Activated T-cell treated with anti-CD3 and anti-CD28 coated beads for 4 hours (primary cell): ENCODE data around the gene LSS.
"Not testable (repeated sequence)": the region's sequence is repeated elsewhere in the genome, so short reads cannot be mapped to it uniquely, and the experiment has no call there.

Experiments used
- DNase-seq: peaks from one replicate; pipeline ENCODE4 v3.0.0-alpha.2; 2020

The LSS gene

DNA sequence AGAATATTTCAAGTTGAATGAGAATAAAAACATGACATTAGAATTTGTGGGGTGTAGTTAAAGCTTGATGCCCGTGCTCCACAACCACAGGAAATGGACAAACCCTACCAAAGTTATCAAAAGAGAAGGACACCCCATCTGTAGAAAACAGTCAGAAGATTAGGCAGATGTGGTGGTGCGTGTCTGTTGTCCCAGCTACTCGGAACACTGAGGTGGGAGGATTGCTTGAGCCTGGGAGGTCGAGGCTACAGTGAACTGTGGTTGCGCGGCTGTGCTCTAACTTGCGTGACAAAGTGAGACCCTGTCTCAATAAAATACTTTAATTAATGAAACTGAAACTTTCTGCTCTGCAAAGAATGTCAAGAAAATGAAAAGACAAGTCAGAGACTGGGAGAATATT, 42.9 kb downstream of the LSS start:
- no peak for DNase-seq

DNA sequence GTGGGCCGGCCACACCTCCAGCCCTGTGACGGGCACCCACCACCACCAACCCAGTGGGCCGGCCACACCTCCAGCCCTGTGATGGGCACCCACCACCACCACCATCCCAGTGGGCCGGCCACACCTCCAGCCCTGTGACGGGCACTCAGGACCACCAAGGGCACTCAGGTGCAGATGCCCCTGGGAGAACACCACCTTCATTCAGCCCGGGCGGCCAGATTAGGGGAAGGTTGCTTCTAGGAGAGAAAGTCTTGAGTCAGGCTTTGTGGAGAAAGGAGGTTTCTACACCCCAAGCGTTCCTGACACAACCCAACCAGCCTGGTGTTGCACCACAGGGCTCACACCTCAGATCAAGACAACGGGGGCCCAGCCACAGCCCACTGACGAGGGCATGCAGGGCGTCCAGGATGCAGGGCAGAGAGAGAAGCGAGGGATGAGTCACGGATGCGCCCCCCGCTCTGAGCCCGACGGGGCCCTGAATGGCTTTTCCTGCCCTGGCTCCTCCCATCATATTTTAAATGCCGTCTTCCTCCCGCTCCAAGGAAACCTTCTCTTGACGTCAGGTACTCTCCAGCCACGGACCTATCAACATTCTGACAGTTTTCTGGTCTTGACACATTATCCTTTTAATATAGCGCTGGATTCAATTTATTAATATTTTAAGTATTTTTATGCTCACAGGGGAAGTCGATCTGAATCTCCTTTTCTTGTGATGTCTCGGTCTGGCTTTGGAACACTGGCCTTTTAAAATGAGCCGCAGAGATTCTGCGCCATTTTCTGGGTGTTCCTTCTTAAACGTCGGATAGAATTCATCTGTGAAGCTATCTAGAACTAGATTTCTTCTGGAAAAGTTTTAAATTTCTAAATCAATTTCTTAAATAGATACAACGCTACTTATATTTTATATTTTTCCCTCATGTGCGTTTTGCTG, 43.7 kb downstream of the LSS start:
- peak; percentile 43 for DNase-seq

DNA sequence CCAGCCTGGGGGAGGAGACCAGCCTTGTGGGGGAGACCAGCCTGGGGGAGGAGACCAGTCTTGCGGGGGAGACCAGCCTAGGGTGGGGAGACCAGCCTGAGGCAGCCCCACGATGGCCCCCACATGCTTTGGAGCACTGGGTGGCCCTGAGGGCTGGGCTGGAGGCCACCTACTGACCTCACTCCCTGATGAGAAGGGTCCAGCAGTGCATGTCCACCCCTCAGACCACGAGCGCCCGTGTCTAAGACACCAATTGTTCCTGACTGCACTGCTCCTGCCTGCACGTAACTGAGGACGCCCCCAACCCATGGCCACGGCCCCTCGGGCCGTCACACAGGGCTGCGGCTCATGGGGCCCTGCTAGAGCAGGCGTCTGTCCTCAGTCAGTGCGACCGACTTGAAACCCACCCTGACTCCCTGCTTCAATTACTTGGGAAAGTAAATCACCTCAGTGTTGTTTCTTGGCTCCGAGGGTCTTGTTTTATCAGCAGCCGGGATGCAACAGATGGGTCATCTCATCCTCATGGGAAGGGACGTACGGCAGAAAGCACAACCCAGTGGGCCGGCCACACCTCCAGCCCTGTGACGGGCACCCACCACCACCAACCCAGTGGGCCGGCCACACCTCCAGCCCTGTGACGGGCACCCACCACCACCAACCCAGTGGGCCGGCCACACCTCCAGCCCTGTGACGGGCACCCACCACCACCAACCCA, 44.5 kb downstream of the LSS start, which contains the start of gene SPATC1L:
Gene SPATC1L (minus strand): TSS at position 550 of the 715 bp plus-strand sequence. CDS start 1,643 bp downstream, outside the sequence.
- peak; percentile 26 for DNase-seq

GRCh38 chr21:46183337-46183909, 45.2 kb downstream of the LSS start:
- DNase-seq: not testable (repeated sequence)

DNA sequence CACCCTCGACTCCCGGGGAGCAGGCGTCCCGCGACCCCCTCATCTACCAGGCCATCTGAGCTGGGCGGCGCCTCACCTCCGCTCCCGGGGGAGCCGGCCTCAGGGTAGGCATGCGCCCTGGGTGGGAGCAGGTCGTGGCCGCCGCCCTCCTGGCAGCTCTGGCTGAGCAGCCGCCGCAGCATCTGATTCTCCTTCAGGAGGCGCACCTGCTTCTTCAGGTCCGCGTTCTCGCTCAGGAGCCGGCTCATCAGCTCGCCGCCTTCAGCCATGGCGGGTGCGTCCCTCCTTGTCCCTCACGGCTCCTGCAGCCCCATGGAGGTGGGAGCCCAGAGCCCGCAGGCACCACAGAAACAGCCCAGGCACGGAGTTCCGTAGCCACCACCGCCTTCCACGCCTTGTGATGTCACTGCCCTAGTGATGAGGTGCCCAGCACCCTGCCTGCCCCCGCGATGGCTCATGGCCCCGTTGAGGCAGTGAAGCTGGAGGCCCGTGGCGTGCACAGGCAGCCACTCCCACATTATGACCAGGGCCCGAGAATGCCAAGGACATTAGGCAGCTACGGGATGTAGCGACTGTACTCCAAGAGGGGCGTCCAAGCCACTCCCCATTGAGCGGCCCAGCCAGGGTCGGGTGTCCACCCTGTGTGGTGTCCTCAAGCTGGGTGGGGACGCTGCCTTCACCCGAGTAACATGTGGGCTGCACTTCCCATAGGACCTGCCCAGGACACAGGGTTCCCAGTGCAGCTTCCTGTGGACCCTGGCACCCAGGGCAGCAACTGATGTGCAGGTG, 45.8 kb downstream of the LSS start:
- DNase-seq: no peak

DNA sequence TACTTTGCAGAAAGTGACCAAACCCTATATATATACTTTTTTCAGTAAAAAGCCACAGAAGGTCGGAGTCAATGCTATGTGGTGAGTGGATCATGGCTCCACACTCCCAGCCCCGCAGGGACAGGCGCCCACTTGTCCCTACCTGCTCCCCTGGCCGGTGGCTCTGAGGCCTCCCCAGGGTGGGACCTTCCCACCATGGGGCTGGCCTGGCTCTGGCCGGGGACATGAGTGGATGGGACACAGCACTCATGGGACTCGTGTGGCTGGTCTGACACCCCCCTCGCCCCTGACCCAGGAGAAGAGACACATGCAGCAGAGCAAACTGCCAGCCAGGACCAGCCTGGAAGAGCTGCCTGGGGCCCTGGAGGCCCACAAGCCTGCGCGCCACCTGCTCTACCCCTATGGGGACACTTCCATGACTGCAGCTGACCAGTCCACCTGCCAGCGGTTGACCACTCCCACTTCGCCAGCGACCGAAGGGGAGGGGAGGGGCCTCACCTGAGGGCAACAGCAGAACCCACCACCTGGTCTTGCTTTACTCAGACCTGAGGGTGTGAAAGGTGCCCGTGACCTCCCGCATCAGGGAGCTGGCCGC, 46.5 kb downstream of the LSS start:
- no peak for DNase-seq

DNA sequence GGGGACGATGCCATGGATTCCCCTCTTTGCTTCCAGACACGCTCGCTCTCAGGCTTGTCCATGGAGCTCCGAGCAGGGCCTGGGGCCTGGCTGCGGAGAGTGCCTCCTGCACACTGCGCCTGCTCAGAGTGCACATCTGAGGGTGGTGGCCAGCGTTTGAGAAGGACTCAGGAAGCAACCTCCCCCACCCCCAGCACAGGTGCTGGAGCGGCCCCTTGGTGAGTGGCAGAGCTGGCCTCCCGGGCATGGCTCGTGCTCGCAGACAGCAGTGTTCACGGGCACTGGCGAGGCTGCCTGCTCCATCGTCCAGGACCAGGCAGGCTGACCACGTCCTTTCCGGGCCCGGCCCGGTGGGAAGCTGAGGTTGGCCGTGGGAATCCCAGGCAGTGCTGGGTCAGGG, 47.1 kb downstream of the LSS start:
- no peak for DNase-seq

- no peak for DNase-seq
These were observed 47.7 kb downstream of the LSS start for GRCh38 chr21:46180778-46181391.

- no peak for DNase-seq
These were observed 48.4 kb downstream of the LSS start for GRCh38 chr21:46180079-46180722.

GRCh38 chr21:46179708-46180078, 48.9 kb downstream of the LSS start:
- no peak for DNase-seq

- DNase-seq: no peak
These were observed 49.6 kb downstream of the LSS start for GRCh38 chr21:46178961-46179360.

- DNase-seq: not testable (repeated sequence)
These were observed 52.0 kb downstream of the LSS start for GRCh38 chr21:46176443-46177129.

- no peak for DNase-seq
These were observed 55.0 kb downstream of the LSS start for GRCh38 chr21:46173573-46173972.

DNA sequence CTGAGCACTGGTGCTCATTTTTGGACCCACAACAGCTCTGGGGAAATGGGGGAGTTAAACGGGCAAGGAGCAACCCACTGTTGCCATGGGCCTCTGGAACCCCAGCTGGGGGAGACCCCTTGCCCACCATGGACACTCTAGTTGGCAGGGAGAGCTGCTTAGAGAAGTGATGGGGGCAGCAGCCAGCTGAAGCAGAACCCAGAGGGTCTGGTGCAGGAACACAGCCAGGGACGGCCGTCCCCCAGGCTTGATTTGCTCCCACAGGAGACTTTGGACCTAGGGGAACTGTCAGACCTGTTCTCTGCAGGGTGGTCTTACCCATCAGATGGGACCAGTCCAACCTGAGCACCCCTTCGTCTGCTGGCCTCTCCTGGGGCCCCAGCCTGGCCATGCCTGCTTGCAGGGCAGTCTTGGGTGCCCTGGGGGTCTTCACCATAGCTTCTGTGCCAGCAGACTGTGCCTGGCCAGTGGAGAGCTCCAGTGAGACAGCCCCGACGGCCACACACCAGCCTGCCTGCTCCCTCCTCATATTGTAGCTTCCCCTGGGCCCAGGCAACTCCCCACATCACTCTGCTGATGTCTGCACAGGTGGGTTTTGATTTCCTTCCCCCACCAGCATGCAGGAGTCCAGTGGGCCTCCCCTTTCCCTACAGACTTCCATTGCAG, 55.6 kb downstream of the LSS start:
- DNase-seq: no peak

GRCh38 chr21:46171996-46172862, 56.3 kb downstream of the LSS start:
- no peak for DNase-seq

- DNase-seq: no peak
These were observed 57.0 kb downstream of the LSS start for GRCh38 chr21:46171585-46171984.

GRCh38 chr21:46170436-46171193, 58.0 kb downstream of the LSS start:
- not testable (repeated sequence) for DNase-seq

- no peak for DNase-seq
These were observed 59.8 kb downstream of the LSS start for GRCh38 chr21:46168659-46169386.
